ENCODE data around the gene OPN1LW.

- TF ChIP-seq SUZ12 (IDR thresholded peaks at IDR 0.05) (no peak), ARNT (IDR thresholded peaks at IDR 0.05) (no peak), FOXM1 (IDR thresholded peaks at IDR 0.05; ENCODE audit: borderline replicate concordance) (no peak), SP1 (IDR thresholded peaks at IDR 0.05) (no peak), FOXK2 (IDR thresholded peaks at IDR 0.05) (no peak), TARDBP (IDR thresholded peaks at IDR 0.05) (no peak)
These were observed 7.3 kb upstream of the OPN1LW start for GRCh38 chrX:154136627-154137161.
